Esophagus muscularis mucosa (tissue), 3 donors: Measurements from ENCODE around the gene SLC19A3.

Source experiments
- CTCF ChIP-seq, 3 experiments: fragments of 200-600 bp in 2 of 3; fragments of 450-650 bp in 1 of 3; sonication (generic) in 2 of 3; IDR thresholded peaks; one replicate each; pipeline ENCODE4 v1.5.1; 2017 to 2019; ENCODE audit warnings: antibody characterized with exemption in 3 of 3, mild to moderate bottlenecking in 2 of 3, moderate library complexity in 1 of 3
- POLR2A ChIP-seq: fragments of 450-650 bp; IDR thresholded peaks from one replicate; pipeline ENCODE4 v1.6.1; 2017; ENCODE audit warnings: antibody characterized with exemption, moderate library complexity, mild to moderate bottlenecking, low read depth
- POLR2AphosphoS5 ChIP-seq, 2 donors: sonication (generic); formaldehyde crosslinking; IDR thresholded peaks; one replicate each; pipeline ENCODE4 v1.6.1; 2017; ENCODE audit warnings: antibody characterized with exemption in 2 of 2

GRCh38 chr2:227724394-227725039 lies 6.7 kb upstream of the SLC19A3 start, which contains the start of gene SCYGR6:
- TF ChIP-seq POLR2A (no peak), CTCF (IDR thresholded peaks at IDR 0.05) (no peak), POLR2AphosphoS5 (IDR thresholded peaks at IDR 0.05) (no peak)
